Measurements from ENCODE around the gene IRF7. TPM values are rescaled to one million over a fixed set of nuclear protein-coding genes. Genes with fewer than 3 reads are reported as not detected.

Gene IRF7
- polyA plus RNA-seq, 1 experiment = 2.4 TPM

DNA sequence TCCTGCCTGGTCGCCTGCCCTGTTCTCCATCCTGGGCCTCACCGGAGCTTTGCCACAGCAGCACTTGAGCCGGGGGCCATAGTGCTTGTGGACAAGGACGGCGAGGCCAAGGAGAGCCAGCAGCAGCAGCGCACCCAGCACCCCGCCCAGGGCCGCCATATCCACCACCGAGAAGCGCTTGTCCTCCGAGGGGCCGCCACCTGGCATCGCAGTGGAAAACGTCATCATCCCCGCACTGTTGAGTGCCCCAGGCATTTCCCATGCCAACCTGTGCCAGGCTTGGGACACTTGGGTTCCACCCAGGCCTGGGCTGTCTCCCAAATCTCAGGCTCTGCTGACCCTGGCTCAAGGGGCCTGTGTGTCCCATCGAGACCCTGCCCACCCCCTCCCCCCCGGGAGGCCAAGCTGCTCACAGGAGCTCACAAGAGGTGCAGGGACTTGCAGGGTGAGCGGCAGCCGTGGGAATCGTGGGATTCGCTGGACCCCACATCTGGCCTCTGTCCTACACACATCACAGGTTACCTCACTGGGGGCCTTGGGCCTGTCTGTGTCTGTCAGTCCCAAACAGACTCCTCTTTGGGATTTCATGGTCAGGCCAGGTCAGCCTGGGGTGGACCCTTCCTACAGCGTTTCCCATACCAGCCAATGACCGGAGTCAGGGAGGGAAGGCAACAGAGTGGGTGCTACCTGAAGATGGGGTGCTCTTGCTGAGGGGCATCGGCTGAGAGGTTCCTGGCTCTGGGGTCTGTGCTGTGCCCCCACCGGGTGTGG, 2.3 kb upstream of the IRF7 start:
- H3K4me3 ChIP-seq (ENCODE audit: low read depth, low read length) = no peak overlapping the region
- no peak overlapping the region for H3K27ac ChIP-seq (ENCODE audit: low read depth, low read length)
- ChIA-PET POLR2A (interaction anchor here (0.7 kb wide), 1 partner anchor 303 kb away, joined by 3 read pairs; no protein-coding TSS in a partner anchor), CTCF (no interaction called here)
- TF ChIP-seq, protein P1, sequence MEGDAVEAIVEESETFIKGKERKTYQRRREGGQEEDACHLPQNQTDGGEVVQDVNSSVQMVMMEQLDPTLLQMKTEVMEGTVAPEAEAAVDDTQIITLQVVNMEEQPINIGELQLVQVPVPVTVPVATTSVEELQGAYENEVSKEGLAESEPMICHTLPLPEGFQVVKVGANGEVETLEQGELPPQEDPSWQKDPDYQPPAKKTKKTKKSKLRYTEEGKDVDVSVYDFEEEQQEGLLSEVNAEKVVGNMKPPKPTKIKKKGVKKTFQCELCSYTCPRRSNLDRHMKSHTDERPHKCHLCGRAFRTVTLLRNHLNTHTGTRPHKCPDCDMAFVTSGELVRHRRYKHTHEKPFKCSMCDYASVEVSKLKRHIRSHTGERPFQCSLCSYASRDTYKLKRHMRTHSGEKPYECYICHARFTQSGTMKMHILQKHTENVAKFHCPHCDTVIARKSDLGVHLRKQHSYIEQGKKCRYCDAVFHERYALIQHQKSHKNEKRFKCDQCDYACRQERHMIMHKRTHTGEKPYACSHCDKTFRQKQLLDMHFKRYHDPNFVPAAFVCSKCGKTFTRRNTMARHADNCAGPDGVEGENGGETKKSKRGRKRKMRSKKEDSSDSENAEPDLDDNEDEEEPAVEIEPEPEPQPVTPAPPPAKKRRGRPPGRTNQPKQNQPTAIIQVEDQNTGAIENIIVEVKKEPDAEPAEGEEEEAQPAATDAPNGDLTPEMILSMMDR (IDR thresholded peaks at IDR 0.05; ENCODE audit: low read depth, low read length) = no peak
- DNase-seq (ENCODE audit: low read depth, low spot score) = no peak
- no peaks in the 10 kb centered on the region for H3K27me3 ChIP-seq (ENCODE audit: control insufficient read depth, insufficient read depth, low read length)
- H3K9me3 ChIP-seq (ENCODE audit: control insufficient read depth, insufficient read depth, low read length) = no peaks in the 10 kb centered on the region; the same call in 1 of the 2 replicates

DNA sequence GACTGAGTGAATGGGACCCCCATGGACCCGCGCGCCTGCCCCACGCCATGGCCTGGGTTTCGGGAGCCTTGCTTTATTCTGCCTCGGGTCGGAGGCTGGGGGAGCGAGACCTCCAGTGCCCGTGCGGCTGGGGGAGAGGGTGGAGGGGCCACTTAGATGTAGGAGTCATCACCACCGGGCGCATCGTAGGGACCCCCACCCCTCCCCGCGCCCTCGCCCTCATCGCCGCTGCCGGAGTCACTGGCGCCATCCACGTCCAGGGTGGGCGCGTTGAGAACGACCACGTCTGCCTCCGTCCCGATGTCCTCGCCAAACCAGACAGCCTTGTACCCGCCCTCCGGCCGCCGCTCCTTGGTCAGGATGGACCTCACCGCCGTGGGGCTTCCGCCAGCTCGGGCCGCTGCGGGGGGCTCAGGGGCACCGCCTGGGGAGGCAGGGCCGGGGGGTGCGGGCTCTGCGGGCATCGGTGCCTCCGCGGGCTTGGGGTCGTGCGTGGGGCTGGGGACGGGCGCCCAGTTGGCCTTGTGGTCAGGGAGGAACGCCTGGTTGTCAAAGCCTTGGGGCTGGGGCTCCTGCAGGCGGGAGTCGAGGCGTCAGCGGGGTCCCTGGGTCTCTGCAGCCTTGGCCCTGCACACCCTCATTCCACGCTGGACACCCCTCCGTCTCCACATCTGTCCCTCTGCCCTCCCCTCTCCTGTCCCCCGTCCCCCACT, 1.6 kb upstream of the IRF7 start:
- no peak overlapping the region for H3K27ac ChIP-seq (ENCODE audit: low read depth, low read length)
- no peak overlapping the region for H3K4me3 ChIP-seq (ENCODE audit: low read depth, low read length)
- CTCF ChIA-PET = no interaction called here
- DNase-seq (ENCODE audit: low read depth, low spot score) = no peak
- TF ChIP-seq, protein P1 (IDR thresholded peaks at IDR 0.05; ENCODE audit: low read depth, low read length) = no peak
- H3K9me3 ChIP-seq (ENCODE audit: control insufficient read depth, insufficient read depth, low read length) = no peaks in the 10 kb centered on the region; the same call in 1 of the 2 replicates
- no peaks in the 10 kb centered on the region for H3K27me3 ChIP-seq (ENCODE audit: control insufficient read depth, insufficient read depth, low read length)
- POLR2A ChIA-PET = no interaction called here

DNA sequence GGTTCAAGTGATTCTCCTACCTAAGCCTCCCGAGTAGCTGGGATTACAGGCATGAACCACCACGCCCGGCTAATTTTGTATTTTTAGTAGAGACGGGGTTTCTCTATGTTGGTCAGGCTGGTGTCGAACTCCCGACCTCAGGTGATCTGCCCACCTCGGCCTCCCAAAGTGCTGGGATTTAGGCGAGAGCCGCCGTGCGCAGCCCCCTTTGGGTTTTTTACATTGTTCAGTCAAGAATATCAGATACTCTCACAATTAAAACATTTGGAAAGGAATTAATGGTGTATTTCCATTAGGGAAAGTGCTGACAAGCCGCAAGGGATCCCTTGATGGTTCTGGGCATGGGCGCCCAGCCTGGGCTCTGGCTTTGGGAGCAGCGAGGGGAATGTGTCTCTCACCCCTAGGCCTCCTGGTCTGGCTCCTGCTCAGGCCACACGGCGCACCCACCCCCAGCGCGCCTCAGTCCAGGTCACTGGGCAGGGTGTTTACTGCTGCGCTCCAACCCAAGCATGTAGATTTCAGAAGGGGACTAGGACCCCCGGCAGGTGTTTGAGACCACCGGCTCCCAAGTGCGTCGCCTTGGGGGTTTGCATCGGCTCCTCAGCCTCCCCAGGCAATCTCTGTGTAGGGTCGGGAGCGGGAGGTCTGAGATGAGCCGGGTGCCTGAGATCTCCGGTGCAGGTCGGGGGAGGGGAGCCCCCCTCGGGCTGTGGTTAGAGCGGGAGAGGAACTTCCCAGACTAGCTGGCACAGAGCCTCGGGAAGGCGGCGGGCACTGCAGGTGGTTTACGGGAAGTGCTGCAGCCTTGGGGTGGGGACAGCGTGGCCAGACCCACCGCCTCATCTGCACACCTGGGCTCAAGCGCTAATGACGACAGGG, 809 bp upstream of the IRF7 start:
- ChIA-PET POLR2A (interaction anchor here (1.1 kb wide), 1 partner anchor 77 kb away, joined by 3 read pairs; no protein-coding TSS in a partner anchor), CTCF (no interaction called here)
- Histone ChIP-seq H3K4me3 (ENCODE audit: low read depth, low read length) (no peak overlapping the region), H3K9me3 (ENCODE audit: control insufficient read depth, insufficient read depth, low read length) (no peaks in the 10 kb centered on the region; the same call in 1 of the 2 replicates), H3K27me3 (ENCODE audit: control insufficient read depth, insufficient read depth, low read length) (no peaks in the 10 kb centered on the region), H3K27ac (ENCODE audit: low read depth, low read length) (no peak overlapping the region)
- DNase-seq (ENCODE audit: low read depth, low spot score) = no peak
- TF ChIP-seq, protein P1 (IDR thresholded peaks at IDR 0.05; ENCODE audit: low read depth, low read length) = no peak

DNA sequence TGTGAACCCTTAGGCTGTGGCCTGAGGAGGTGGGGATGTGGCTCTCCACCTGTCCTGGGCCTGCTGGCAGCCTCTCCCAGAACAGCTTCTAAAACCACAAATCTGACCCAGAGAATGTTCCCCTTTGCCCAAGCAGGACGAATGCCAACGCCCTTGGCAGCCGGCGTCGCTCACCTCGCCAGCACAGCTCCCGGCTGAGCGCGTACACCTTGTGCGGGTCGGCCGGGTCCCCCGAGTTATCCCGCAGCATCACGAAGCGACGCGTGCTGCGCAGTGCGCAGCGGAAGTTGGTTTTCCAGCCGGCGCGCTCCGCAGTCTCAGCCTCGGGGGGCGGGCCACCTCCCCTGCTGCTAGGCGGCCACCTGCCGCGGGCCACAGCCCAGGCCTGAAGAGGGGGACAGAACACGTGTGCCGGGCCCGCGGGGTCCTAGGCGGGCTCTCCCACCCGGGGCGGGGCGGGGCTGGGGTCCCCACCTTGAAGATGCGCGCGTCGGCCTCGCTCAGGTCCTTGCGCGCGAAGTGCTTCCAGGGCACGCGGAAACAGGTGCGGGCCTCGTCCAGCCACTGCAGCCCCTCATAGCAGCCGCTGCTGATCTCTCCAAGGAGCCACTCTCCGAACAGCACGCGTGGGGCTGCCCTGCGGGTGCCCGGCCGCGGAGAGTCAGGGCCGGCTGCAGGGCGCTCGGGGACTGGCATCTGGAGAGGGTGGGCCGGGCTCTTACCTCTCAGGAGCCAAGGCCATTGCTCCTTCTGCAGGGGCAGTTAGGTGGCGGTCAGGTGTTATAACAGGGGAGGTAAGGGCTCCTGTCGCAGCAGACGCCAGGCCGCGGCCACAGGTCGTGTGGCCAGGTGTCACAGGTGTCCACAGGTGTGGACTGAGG, 887 bp downstream of the IRF7 start:
- Histone ChIP-seq H3K4me3 (ENCODE audit: low read depth, low read length) (peak overlapping the region; percentile 75), H3K27me3 (ENCODE audit: control insufficient read depth, insufficient read depth, low read length) (no peaks in the 10 kb centered on the region), H3K27ac (ENCODE audit: low read depth, low read length) (peak overlapping the region; percentile 83), H3K9me3 (ENCODE audit: control insufficient read depth, insufficient read depth, low read length) (no peaks in the 10 kb centered on the region; the same call in 1 of the 2 replicates)
- ChIA-PET POLR2A (interaction anchor here (0.7 to 1.1 kb wide), 3 partner anchors 9 to 79 kb away, joined by 3 to 4 read pairs (median 3); no protein-coding TSS in a partner anchor), CTCF (no interaction called here)
- TF ChIP-seq, protein P1 (IDR thresholded peaks at IDR 0.05; ENCODE audit: low read depth, low read length) = no peak
- no peak for DNase-seq (ENCODE audit: low read depth, low spot score)

Data from AG04450 (cell line).